Psoas muscle (tissue), 8 donors: ENCODE measurements around the gene LRP1B. TPM values are rescaled to one million over a fixed set of nuclear protein-coding genes. Genes with fewer than 3 reads are reported as not detected.

Source experiments
- ATAC-seq, 4 donors: fragments of 200-7000 bp; cut with Tn5 transposase; one replicate each; pipeline ENCODE4 v1.9.1; 2020; ENCODE audit warnings: moderate library complexity in 3 of 4, mild to moderate bottlenecking in 2 of 4
- DNase-seq, 2 donors: peaks; one replicate each; pipeline ENCODE4 v3.0.0-alpha.2; 2020
- H3K27ac ChIP-seq: fragments of 200-600 bp; one replicate; pipeline ENCODE4 v1.8.0; 2022
- H3K27me3 ChIP-seq, 3 donors: fragments of 200-600 bp in 1 of 3; one replicate each; pipeline versions ENCODE4 v1.6.1 to v1.8.0; 2013 to 2022; ENCODE audit warnings: low read length in 2 of 3, mild to moderate bottlenecking in 2 of 3, moderate library complexity in 1 of 3; ENCODE audit not compliant: insufficient read depth in 3 of 3
- H3K36me3 ChIP-seq, 2 donors: fragments of 200-600 bp in 1 of 2; one replicate each; pipeline versions ENCODE4 v1.6.1 to v1.8.0; 2013 to 2022; ENCODE audit warnings: low read depth in 1 of 2, mild to moderate bottlenecking in 1 of 2, moderate library complexity in 1 of 2; ENCODE audit not compliant: insufficient read depth in 1 of 2
- H3K4me1 ChIP-seq: fragments of 200-600 bp; one replicate; pipeline ENCODE4 v1.8.0; 2022
- H3K4me3 ChIP-seq: fragments of 200-600 bp; one replicate; pipeline ENCODE4 v1.8.0; 2022; ENCODE audit warnings: mild to moderate bottlenecking
- H3K9me3 ChIP-seq: fragments of 200-600 bp; one replicate; pipeline ENCODE4 v1.8.0; 2022
- CTCF ChIP-seq: fragments of 200-600 bp; IDR thresholded peaks from one replicate; pipeline ENCODE4 v1.8.0; 2022; ENCODE audit warnings: antibody characterized with exemption
- WGBS, 3 donors: extraction: QIAGEN DNeasy Blood & Tissue Kit; methylation state at CpG; one replicate each; pipeline versions ENCODE4 v1.1.6 to v1.1.7; 2013; 5-methylcytosine and 5-hydroxymethylcytosine counted together
- intact Hi-C, 2 donors: fragments of 100-400 bp; cut with DNase I; formaldehyde crosslinking; loops; one replicate each; pipeline versions ENCODE4 v1.11.0 to v1.14.2; 2022
- polyA plus RNA-seq, 3 donors: library from polyadenylated mRNA; stranded (reverse); fragments of 200-250 nt; gene quantifications; one replicate each; pipeline ENCODE4 v1.2.3, GENCODE V29; 2013
- total RNA-seq, 4 donors: library from RNA; stranded (reverse); fragmentation: NEBNext Ultra II Directional in 2 of 4; extraction: Animal tissue kit (Norgen Biotek cat#: 25700) in 2 of 4; gene quantifications; one replicate each; pipeline versions ENCODE4 v1.2.1 to v1.2.4, GENCODE V29; 2021 to 2023
- donor health status: healthy with polysubstance abuse.
- donor health status: DM: no; HTN: no; CAD: no; lungs with moderate emphysema.
- donor health status: Bipolar disorder and iron deficiency.
- donor health status: healthy.
- donor health status: DM: yes; HTN: yes; CAD: no.
- donor health status: DM: no; HTN: no; CAD: no.
- donor health status: DM: no; HTN: no; CAD: no.
- donor health status: DM: yes; HTN: yes; CAD: no.

The LRP1B gene
- total and polyA plus RNA-seq, 7 donors: 0.33 to 3.3 (median 0.95) TPM

GRCh38 chr2:141522702-141523101 lies 608.1 kb downstream of the LRP1B start:
- WGBS, 3 donors: 41 to 44% (median 43%) methylated on average over 1 of the region's 1 CpG
- H3K4me3 ChIP-seq: no peak overlapping the region
- intact Hi-C loops: no loop called here
- H3K36me3 ChIP-seq: no peaks in the 10 kb centered on the region
- TF ChIP-seq CTCF: no peak
- H3K4me1 ChIP-seq: no peaks in the 10 kb centered on the region
- peaks cover 0 to 2% (median 0%) of the 10 kb centered on the region in 3 donors for H3K27me3 ChIP-seq
- ATAC-seq (no peak), DNase-seq (no peak)
- no peaks in the 10 kb centered on the region for H3K9me3 ChIP-seq
- H3K27ac ChIP-seq: no peak overlapping the region

GRCh38 chr2:141522048-141522447 lies 608.8 kb downstream of the LRP1B start:
- intact Hi-C loops: no loop called here
- 81 to 82% (median 82%) methylated on average over 3 of the region's 3 CpGs for WGBS, 3 donors
- Histone ChIP-seq H3K27ac (no peak overlapping the region), H3K4me3 (no peak overlapping the region), H3K27me3 (peaks cover 0 to 2% (median 0%) of the 10 kb centered on the region in 3 donors), H3K9me3 (no peaks in the 10 kb centered on the region), H3K36me3 (no peaks in the 10 kb centered on the region), H3K4me1 (no peaks in the 10 kb centered on the region)
- DNase-seq (no peak), ATAC-seq (no peak)
- no peak for TF ChIP-seq CTCF

- Histone ChIP-seq H3K4me3 (no peak overlapping the region), H3K27me3 (peaks cover 0 to 2% (median 0%) of the 10 kb centered on the region in 3 donors), H3K27ac (no peak overlapping the region), H3K4me1 (no peaks in the 10 kb centered on the region), H3K36me3 (no peaks in the 10 kb centered on the region), H3K9me3 (no peaks in the 10 kb centered on the region)
- intact Hi-C loops: no loop called here
- ATAC-seq (no peak), DNase-seq (no peak)
- no peak for TF ChIP-seq CTCF
- 75 to 90% (median 80%) methylated on average over 2 of the region's 2 CpGs for WGBS, 3 donors
Observed at GRCh38 chr2:141519906-141520305, 610.9 kb downstream of the LRP1B start.

- WGBS, 3 donors: 81 to 84% (median 83%) methylated on average over 2 of the region's 2 CpGs
- DNase-seq (no peak), ATAC-seq (no peak)
- intact Hi-C loops: no loop called here
- Histone ChIP-seq H3K9me3 (no peaks in the 10 kb centered on the region), H3K4me3 (no peak overlapping the region), H3K36me3 (no peaks in the 10 kb centered on the region), H3K27me3 (peaks cover 0 to 2% (median 0%) of the 10 kb centered on the region in 3 donors), H3K27ac (no peak overlapping the region), H3K4me1 (no peaks in the 10 kb centered on the region)
- TF ChIP-seq CTCF: no peak
Observed at GRCh38 chr2:141517852-141518421, 612.9 kb downstream of the LRP1B start.
